Measurements from ENCODE around the gene STX16. TPM values are rescaled to one million over a fixed set of nuclear protein-coding genes. Genes with fewer than 3 reads are reported as not detected.
A peak's percentile ranks its signal among the peaks of the same experiment; 100 is the strongest.

Gene STX16
- total and polyA plus RNA-seq, 8 donors = 17.9 to 67.0 (median 25.1) TPM

DNA sequence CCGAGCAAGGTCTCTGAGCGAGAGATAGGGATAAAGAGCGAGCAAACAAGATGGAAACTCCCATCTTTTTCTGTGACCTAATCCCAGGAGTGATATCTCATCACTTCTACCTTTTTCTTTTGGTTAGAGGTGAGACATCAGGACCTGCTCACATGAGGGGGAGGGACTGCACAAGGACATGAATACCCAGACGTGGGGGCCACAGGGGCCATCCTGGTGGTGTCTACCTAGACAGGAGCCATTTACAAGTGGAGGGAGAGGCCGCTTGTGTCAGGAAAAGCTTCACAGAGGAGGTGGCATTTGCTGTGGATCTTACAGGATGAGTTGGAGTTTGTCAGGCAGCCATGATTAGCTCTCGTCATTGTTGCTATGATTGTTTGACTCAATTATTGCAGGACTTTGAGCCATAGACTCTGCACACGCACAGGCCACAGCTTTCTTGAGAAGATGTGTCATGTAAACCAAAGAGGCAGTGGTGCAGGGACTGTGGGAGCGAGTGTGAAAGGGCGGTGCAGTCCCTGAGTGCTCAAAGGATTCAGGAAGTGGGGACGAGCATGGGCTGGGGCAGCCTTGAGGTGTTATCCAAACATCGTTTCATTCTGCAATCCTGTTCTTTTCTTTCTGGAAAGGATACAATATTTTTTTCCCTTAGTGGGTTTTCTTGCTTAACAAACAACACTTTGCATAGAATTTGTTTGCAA, 49.2 kb downstream of the STX16 start:
- no peaks in the 10 kb centered on the region for H3K27me3 ChIP-seq
- H3K9me3 ChIP-seq = no peaks in the 10 kb centered on the region
- FAIRE-seq = no peak
- intact Hi-C loops (cut with DNase I) = no loop called here
- TF ChIP-seq, protein P1, sequence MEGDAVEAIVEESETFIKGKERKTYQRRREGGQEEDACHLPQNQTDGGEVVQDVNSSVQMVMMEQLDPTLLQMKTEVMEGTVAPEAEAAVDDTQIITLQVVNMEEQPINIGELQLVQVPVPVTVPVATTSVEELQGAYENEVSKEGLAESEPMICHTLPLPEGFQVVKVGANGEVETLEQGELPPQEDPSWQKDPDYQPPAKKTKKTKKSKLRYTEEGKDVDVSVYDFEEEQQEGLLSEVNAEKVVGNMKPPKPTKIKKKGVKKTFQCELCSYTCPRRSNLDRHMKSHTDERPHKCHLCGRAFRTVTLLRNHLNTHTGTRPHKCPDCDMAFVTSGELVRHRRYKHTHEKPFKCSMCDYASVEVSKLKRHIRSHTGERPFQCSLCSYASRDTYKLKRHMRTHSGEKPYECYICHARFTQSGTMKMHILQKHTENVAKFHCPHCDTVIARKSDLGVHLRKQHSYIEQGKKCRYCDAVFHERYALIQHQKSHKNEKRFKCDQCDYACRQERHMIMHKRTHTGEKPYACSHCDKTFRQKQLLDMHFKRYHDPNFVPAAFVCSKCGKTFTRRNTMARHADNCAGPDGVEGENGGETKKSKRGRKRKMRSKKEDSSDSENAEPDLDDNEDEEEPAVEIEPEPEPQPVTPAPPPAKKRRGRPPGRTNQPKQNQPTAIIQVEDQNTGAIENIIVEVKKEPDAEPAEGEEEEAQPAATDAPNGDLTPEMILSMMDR (IDR thresholded peaks at IDR 0.05) = no peak
- H3K27ac ChIP-seq = no peak overlapping the region
- peak in 1 of 4 donors; percentile 26 for ATAC-seq
- peaks cover 4 to 56% (median 9%) of the 10 kb centered on the region in 3 donors for H3K36me3 ChIP-seq
- 87 to 94% methylated on average over 11 of the region's 11 CpGs for WGBS, 2 donors
- DNase-seq = peak in 2 of 6 donors; percentile 14 to 45
- no peaks in the 10 kb centered on the region for H3K4me1 ChIP-seq
- no peak overlapping the region for H3K4me3 ChIP-seq

DNA sequence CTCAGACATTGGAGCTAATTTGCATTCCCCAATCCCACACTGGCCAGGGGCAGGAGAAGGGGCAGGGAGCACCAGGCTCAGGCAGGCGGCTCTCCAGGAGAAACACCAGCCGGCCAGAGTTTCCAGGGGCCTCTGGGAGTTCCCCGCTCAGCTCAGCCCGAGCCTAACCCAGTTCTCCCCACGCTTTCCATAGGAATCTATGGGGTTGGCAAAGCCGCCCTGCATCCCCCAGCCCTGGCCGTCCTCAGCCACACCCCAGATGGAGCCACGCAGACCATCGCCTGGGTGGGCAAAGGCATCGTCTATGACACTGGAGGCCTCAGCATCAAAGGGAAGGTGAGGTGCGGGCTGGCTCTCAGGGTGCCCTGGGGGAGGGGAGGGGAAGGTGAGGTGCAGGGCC, 49.7 kb downstream of the STX16 start:
- Histone ChIP-seq H3K27me3 (no peaks in the 10 kb centered on the region), H3K36me3 (peaks cover 4 to 53% (median 9%) of the 10 kb centered on the region in 3 donors), H3K4me1 (no peaks in the 10 kb centered on the region), H3K27ac (no peak overlapping the region), H3K4me3 (no peak overlapping the region), H3K9me3 (no peaks in the 10 kb centered on the region)
- 94 to 95% methylated on average over 11 of the region's 11 CpGs for WGBS, 2 donors
- TF ChIP-seq, protein P1 (IDR thresholded peaks at IDR 0.05) = no peak
- intact Hi-C loops (cut with DNase I) = no loop called here
- ATAC-seq (no peak), DNase-seq (peak in 3 of 6 donors; percentile 16 to 50 (median 34)), FAIRE-seq (no peak)

DNA sequence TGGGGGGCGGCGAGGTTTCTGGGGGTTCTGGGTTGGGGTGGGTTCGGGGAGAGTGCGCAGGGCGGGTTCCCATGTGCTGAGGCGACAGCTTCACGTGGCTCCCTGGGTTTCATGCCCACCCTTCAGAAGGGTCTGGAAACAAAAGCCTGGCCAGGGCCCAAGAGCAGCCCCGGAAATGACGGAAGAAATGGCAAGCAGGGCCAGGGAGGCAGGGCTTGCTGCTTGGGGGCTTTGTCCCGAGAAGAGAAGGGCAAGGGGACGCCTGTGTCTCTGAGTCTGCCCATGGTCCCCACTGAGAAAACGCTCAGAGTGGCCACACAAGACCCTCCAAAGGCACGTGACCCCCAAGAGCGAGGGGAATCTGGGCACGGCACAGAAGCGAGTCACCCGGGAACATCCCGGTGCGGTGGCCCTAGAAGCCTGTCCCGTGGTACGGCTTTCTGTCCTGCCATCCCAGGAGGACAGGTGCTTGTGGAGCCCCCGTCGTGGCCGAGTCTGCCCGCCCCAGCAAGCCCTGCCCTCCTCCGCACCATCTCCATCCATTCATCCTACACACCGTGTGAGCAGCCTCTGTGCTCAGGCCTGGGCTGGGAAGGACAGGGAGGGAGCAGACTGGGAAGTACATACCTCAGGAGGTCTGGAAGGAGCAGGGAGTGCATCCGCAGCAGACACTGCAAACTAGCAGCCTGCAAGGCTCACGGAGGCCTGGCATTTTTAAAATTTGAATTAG, 50.5 kb downstream of the STX16 start:
- peak in 4 of 6 donors; percentile 7 to 55 (median 27) for DNase-seq
- no peak for ATAC-seq
- Histone ChIP-seq H3K9me3 (no peaks in the 10 kb centered on the region), H3K36me3 (peaks cover 4 to 45% (median 9%) of the 10 kb centered on the region in 3 donors), H3K4me3 (no peak overlapping the region), H3K4me1 (no peaks in the 10 kb centered on the region), H3K27ac (no peak overlapping the region), H3K27me3 (no peaks in the 10 kb centered on the region)
- intact Hi-C loops (cut with DNase I) = no loop called here
- TF ChIP-seq, protein P1 (IDR thresholded peaks at IDR 0.05) = no peak
- WGBS, 2 donors = 94 to 97% methylated on average over 27 to 29 of the region's 29 CpGs
- no peak for FAIRE-seq

DNA sequence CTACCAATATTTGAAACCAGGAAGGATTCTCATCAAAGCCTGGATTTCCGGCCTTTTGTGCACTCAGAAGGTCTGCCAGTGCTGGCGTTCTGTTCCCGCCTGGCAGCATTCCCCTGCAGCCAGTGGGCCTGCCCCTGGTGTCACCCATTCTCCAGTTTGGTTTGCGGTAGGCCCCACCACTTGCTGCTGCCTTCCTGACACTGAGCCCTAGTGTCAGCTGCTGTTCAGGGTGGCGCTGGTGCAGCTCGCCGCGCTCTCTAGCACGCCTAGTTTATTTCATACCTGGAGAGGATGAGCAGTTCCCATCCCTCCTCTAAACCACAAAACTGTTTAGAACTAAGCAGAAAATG, 51.1 kb downstream of the STX16 start:
- ATAC-seq = no peak
- Histone ChIP-seq H3K27ac (no peak overlapping the region), H3K9me3 (no peaks in the 10 kb centered on the region), H3K4me1 (no peaks in the 10 kb centered on the region), H3K4me3 (no peak overlapping the region), H3K27me3 (no peaks in the 10 kb centered on the region), H3K36me3 (peaks cover 4 to 40% (median 9%) of the 10 kb centered on the region in 3 donors)
- TF ChIP-seq, protein P1 (IDR thresholded peaks at IDR 0.05) = no peak
- 91 to 97% methylated on average over 9 of the region's 9 CpGs for WGBS, 2 donors
- DNase-seq = peak in 4 of 6 donors; percentile 4 to 42 (median 14)
- no peak for FAIRE-seq
- intact Hi-C loops (cut with DNase I) = no loop called here
